GM12892 (cell line): ENCODE results near the gene MORN4.

Source experiments
- POLR2A ChIP-seq: IDR thresholded peaks from 2 replicates; pipeline ENCODE4 v1.6.1; 2011; ENCODE audit warnings: low read depth, low read length, control low read depth
- POLR2AphosphoS5 ChIP-seq: IDR thresholded peaks from 2 replicates; pipeline ENCODE4 v1.6.1; 2011; ENCODE audit warnings: low read depth, low read length, control low read depth
- TAF1 ChIP-seq: IDR thresholded peaks from 2 replicates; pipeline ENCODE4 v1.6.1; 2011; ENCODE audit warnings: low read depth, mild to moderate bottlenecking, control low read depth, low read length, borderline replicate concordance

GRCh38 chr10:97601268-97602215, 31.8 kb downstream of the MORN4 start:
- TF ChIP-seq POLR2A, result no peak
- no peak for TF ChIP-seq POLR2AphosphoS5
- TF ChIP-seq TAF1, result no peak
